Keratinocyte (primary cell): ENCODE data around the gene NHP2.

Experiments used
- CTCF ChIP-seq, 3 experiments: IDR thresholded peaks in 1 of 3; conservative IDR thresholded peaks in 1 of 3; optimal IDR thresholded peaks in 1 of 3; 2 replicates in 2 of 3; 3 replicates in 1 of 3; pipeline versions ENCODE3 to v1.5.1; 2011; ENCODE audit warnings: low read length in 3 of 3, mild to moderate bottlenecking in 3 of 3, moderate library complexity in 2 of 3, control low read depth in 1 of 3, inconsistent platforms in 1 of 3; ENCODE audit not compliant: insufficient read depth in 2 of 3; ENCODE audit errors: extremely low read depth in 1 of 3
- EZH2 ChIP-seq: IDR thresholded peaks from one replicate; pipeline ENCODE4 v1.6.1; 2012; ENCODE audit warnings: inconsistent platforms, mild to moderate bottlenecking, low read length, moderate library complexity

DNA sequence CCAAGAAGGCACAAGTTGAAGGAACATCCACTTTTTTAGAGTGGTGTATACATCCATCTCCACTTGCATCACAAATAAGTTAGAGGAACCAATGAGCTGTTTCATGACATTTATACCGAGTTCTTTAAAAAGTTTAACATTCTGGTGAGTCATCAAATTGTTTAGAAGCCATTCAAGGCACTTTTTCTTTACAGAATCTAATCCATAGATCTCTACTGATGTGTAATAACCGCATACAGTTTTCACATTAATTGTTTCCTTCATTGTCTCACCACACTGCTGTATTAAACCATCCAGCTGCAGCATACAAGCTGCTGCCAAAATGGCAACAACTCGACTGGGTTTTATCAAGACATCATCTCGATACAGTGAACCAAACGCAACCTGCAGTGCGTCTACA is 32.7 kb upstream of the NHP2 start:
- TF ChIP-seq CTCF (optimal IDR thresholded peaks at IDR 0.05 in 1 of 3, IDR thresholded peaks at IDR 0.05 in 1 of 3, conservative IDR thresholded peaks at IDR 0.05 in 1 of 3; ENCODE audit: extremely low read depth in 1 of 3, insufficient read depth in 2 of 3, low read length in 3 of 3) (no peak), EZH2 (no peak)
